Glomerular visceral epithelial cell (primary cell): ENCODE results near the gene CADM4.
"Not testable (repeated sequence)": the region's sequence is repeated elsewhere in the genome, so short reads cannot be mapped to it uniquely, and the experiment has no call there.

ENCODE experiments used
- DNase-seq: peaks from one replicate; pipeline ENCODE4 v3.0.0-alpha.2; 2016; ENCODE audit errors: extremely low spot score

CADM4 gene

DNA sequence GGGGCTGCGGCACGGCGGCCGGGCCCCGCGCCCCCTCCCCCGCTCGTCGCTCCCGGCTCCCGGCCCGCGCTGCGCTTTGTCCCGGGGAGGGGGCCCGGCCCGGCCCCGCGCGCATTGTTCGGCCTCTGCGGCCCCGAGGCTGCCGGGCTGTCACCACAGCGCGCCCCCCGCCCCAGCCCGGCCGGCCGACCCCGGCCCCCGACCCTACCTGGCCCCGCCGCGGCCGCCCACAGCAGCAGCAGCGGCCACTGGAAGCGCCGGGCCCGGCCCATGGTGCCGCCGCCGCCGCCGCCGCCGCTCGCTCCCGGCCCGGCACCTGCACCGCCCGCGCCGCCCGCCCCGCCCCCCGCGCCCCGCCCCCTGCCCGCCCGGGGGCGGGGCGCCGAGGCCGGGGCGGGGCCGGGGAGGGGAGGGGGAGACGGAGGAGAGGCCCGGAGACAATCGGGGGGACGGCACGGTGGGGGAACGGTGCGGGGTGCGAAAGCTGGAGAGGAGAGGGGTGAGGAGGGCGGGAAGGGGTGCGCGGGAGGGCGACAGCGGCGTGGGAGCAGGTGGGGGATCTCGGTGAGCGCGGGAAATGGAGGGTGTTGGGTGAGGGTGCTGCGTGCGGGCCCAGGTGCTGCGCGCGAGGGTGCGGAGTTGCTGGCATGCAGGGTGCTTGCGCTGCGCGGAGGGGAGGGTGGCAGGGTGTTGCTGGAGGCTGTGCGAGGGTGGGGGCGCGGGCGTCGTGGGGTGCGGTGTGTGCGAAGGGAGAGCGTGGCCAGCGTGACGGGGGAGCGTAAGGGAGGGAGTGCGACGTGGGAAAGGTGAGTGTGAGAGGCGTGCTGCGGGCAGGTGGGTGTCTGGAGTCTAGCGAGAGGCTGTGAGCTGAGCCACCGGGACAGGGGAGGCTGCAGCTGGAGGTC, at the start of gene CADM4:
Gene CADM4 (minus strand): TSS at position 332 of the 905 bp plus-strand sequence. CDS start 60 bp downstream, at position 272.
- peak; percentile 44 for DNase-seq

DNA sequence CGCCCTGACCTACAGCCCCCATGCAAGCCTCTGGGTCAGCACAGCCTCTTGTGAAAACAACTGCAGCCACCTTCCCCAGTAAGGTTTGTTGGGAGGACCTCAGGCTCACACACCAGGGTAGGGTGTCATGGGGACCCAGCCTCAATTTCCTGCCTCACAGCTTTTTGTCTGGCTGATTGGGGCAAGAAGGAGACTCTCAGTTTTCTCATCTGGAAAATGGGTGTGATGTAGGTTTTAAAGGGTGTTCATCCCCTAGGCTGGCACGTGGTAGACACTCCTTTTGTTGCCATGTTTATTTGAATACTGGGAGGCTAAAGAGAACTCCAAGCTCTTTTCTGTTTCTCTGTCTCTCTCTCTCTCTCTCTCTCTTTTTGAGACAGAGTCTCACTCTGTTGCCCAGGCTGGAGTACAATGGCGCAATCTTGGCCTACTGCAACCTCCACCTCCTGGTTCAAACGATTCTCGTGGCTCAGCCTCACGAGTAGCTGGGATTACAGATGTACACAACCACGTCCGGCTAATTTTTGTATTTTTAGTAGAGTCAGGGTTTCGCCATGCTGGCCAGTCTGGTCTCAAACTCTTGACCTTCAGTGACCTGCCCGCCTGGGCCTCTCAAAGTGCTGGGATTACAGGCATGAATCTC, 48.5 kb upstream of the CADM4 start:
- DNase-seq: no peak

DNA sequence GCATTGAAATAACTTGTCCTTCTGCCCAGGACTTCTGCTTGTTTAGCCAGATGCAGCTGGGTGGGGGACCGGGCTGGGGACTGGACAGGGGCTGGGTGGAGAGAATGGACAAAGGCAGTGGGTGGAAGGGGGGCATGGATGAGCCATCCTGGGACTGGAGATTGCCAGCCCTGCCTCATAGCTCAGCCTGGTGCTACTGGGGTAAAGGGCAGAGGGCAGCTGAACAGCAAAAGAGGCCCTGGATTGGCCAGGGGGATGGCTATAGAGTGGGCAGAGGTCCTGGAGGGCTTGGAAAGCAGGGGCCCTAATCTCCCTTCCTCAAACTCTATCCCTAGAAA, 48.0 kb upstream of the CADM4 start:
- DNase-seq: no peak

DNA sequence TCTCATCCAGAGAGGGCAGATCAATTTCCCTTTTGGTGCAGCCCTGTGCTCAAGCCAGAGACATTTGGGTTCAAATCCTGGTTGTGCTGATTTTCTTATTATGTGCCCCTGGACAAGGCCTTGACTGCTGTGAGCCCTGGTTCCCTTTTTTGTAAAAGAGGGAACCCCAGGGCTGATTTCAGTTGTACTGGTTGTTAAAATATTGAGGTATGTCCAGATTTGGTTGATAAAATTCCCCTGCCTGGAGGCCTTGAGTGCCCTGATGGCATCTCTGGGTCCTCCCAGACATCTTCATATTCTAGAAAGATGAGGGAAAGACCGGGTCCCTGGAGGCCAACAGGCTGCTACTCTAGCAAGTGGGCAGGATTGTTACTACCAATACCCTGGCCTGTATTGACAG, 44.7 kb upstream of the CADM4 start:
- no peak for DNase-seq

DNA sequence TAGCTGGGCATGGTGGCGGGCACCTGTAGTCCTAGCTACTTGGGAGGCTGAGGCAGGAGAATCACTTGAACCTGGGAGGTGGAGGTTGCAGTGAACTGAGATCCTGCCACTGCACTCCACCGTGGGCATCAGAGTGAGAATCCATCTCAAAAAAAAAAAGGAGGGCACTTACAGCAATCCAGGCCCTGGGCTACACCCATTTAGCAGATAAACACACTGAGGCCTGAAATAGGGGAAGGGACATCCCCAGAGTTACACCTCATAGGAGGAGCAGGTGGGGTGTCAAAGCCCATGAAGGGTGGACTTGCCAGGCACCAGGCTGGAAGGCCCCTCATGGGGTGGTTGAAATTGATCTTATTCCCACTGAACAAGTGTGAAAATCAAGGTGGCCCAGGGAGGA, 44.3 kb upstream of the CADM4 start:
- no peak for DNase-seq

- DNase-seq: no peak
These were observed 43.4 kb upstream of the CADM4 start for GRCh38 chr19:43682824-43683661.

DNA sequence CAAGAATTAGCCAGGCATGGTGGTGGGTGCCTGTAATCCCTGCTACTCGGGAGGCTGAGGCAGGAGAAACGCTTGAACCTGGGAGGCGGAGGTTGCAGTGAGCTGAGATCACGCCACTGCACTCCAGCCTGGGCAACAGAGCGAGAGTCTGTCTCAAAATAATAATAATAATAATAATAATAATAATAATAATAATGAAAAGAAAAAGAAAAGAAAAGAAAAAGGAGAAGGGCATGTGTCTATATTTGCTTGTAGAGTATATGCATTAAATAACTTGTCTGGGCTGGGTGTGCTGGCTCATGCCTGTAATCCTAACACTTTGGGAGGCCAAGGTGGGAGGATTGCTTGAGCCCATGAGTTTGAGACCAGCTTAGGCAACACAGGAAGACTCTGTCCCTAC, 42.6 kb upstream of the CADM4 start:
- DNase-seq: not testable (repeated sequence)

DNA sequence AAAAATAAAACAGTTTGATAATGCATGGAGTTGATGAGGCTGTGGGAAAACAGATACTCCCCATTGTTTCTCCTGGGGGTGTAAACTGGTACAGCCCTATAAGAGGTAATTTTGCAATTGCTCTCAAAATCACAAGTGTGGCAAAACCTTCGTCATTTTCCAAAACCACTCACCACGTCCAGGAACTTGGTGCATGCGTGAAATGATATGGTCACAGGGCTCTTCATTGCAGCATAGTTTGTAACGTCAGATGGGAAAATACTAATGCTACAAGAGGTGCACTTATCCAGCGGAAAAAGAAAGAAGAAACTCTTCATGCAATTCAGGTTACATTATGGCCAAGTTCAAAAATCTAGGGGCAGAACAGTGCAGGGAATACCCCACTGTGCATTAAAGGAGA, 42.2 kb upstream of the CADM4 start:
- DNase-seq: no peak

DNA sequence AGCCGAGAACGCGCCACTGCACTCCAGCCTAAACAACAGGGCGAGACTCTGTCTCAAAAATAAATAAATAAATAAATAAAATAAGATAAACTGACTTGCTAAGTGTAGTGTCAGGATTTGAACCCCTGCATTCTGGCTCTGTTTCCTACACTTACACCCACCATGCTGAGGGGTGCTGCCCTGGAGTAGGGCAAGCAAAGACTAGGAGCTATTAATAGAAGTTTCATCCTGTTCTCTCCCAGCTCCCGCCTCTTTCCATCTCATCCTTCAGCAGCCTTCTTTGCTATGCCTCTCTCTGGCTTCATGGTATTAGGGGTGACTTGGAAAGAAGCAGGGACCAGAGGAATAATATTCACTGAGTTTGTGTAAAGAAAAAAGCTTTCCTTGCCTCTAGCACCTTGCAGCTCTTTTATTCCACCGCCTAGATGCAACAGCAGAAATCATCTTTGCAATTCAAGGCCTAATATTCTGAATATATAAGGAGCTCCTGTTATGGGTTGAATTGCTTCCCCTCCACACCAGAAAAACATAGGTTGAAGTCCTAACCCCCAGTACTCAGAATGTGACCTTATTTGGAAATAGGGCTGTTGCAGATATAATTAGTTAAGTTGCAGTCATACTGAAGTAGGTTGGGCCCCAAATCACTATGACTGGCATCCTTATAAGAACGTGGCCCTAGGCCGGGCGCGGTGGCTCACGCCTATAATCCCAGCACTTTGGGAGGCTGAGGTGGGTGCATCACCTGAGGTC, 39.0 kb upstream of the CADM4 start:
- no peak for DNase-seq

DNA sequence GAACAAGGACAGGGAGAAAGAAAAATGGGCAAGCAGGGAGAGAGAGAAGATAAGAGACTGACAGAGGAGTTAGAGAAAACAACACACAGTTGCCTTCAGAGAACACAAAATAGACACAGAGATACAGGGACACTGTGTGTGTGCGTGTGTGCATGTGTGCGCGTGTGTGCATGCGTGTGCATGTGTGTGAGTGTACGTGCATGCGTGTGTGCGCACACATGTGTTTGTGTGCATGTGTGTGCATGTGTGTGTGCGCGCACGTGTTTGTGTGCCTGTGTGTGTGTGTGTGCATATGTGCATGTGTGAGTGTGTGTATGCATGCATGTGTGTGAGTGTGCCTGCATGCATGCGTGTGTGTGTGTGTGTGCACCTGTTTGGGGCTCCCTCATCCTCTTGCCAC, 36.3 kb upstream of the CADM4 start:
- DNase-seq: no peak

- peak; percentile 89 for DNase-seq
These were observed 35.7 kb upstream of the CADM4 start for GRCh38 chr19:43675269-43675879.

- peak; percentile 51 for DNase-seq
These were observed 34.9 kb upstream of the CADM4 start for GRCh38 chr19:43674596-43674995.

- no peak for DNase-seq
These were observed 34.5 kb upstream of the CADM4 start for GRCh38 chr19:43674183-43674582.

DNA sequence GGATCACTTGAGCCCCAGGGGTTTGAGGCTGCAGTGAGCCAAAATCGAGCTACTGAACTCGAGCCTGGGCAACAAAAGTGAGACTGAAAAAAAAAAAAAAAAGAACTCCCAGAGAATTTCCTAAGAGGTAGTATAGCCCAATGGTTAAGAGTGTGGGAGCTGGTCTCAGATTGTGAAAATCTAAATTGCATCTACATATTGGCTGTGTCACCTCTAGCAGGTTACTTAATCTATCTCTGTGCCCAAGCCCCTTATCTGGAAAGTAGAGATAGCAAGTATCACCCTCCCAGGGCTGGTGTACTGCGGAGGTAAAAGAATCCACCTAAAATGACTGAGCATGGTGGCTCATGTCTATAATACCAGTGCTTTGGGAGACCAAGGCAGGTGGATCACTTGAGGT, 34.0 kb upstream of the CADM4 start:
- DNase-seq: no peak

DNA sequence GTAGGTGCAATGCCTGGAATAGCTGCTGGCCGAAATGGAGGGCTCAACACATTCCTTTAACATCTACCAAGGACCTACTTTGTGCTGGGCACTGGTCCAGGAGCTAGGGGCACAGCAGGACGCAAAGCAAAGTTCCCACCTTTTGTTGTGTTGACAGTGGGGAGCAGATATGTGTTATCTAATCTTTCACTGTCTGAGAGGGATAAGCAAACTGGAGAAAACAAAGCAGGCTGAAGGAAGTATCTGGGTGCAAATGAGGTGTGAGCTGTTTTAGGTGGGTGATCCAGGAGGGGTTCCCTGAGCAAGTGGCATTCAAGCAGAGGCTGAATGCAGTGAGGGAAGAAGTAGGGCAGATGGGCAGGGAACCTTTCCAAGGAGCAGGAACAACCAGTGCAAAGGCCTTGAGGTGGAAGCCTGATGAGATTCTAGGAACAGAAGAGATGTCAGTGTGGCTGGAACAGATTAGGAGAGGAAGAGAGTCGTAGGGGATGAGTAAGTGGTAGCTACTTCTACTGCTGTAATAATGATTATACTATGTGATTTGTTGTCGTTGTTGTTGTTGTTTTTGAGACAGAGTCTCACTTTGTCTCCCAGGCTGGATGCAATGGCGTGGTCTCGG, 32.5 kb upstream of the CADM4 start:
- no peak for DNase-seq

DNA sequence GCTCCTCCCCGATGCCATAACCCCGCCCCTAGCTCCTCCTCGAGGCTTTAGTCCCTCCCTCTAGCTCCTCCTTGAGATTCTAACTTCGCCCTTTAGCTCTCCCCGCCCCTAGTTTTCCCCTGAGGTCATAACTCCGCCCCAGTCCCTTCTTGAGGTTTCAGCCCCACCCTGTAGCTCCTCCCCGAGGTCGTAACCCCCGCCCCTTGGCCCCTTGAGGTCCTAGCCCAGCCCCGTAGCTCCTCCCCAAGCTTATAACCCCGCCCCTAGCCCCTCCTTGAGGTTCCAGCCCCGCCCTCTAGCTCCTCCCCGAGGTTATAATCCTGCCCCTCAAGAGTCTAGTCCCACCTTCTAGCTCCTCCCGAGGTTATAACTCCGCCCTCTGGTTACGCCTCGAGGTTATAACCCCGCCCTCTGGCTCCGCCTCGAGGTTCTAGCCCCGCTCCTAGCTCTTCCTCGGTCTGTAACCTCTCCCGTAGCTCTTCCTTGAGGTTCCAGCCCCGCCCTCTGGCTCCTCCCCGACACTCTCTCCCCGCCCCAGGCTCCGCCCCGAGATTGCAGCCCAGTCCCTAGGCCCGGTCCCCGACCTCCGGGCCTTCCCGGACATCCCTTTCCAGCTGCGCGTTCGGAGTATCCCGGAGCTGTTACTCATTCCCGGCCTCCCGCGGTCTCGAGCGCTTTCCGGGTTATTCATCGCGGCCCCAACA, 28.9 kb upstream of the CADM4 start:
- peak; percentile 100 for DNase-seq

- no peak for DNase-seq
These were observed 28.3 kb upstream of the CADM4 start for GRCh38 chr19:43667876-43668405.

DNA sequence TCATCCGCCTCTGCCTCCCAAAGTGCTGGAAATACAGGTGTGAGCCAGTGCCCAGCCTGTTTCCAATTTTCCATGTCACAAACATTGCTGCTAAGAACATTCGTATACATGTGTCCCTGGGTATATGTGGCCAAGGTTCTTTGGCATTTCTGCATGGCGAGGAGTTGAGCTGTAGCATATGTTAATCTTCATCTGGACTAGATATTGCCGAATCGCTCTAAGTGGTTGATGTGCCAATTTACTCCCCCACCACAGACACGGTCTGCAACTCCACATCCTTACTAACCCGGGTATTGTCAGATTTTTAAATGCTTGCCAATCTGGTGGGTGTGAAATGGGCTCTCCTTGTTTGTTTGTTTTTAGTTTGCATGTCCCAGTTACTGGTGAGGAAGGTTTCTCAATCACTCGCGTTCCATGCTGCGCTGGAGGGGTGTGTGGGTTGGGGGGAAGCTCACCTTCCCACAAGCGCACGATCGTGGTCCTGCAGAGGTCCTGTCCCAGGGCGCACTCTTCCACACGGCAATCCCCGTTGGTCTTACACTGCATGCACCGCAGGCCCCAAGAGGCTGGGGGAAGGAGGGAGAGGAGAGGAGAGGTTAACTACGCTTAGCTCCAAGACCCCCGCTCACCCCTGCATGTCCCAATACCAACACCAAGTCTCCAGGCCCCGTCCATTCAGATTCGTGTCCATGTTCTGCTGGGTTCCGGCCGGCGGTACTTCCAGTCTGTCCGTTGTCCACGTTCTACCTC, 27.7 kb upstream of the CADM4 start:
- DNase-seq: no peak

DNA sequence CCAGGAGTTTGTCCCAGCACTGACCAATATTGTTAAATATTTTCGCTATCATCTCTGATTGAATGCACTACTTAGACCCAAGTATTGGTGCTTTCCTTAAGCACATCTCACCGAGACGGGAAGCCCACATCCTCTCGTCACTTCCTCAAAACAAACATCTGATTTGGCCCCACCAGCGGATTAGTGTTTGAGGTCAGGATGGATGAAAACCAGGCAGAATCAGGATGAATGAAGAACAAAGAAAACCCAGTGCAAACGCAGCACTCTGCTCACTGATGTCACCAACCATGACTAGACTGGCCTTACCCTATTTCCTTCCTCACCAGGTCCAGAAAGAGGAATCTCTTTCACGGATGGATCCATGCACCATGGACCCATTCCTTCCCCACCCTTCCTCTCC, 24.4 kb upstream of the CADM4 start:
- no peak for DNase-seq
